Suprapubic skin (tissue), 3 donors: ENCODE data around the gene TLE1.

ENCODE experiments used
- POLR2AphosphoS5 ChIP-seq, 3 donors: sonication (generic); formaldehyde crosslinking; IDR thresholded peaks; one replicate each; pipeline ENCODE4 v1.6.1; 2017; ENCODE audit warnings: antibody characterized with exemption in 3 of 3
- TF ChIP-seq, protein P1 (sequence below), 2 donors: fragments of 200-600 bp in 1 of 2; fragments of 450-650 bp in 1 of 2; sonication (generic) in 1 of 2; IDR thresholded peaks; one replicate each; pipeline ENCODE4 v1.5.1; 2016 to 2019; ENCODE audit warnings: antibody characterized with exemption in 2 of 2, mild to moderate bottlenecking in 1 of 2, moderate library complexity in 1 of 2

DNA sequence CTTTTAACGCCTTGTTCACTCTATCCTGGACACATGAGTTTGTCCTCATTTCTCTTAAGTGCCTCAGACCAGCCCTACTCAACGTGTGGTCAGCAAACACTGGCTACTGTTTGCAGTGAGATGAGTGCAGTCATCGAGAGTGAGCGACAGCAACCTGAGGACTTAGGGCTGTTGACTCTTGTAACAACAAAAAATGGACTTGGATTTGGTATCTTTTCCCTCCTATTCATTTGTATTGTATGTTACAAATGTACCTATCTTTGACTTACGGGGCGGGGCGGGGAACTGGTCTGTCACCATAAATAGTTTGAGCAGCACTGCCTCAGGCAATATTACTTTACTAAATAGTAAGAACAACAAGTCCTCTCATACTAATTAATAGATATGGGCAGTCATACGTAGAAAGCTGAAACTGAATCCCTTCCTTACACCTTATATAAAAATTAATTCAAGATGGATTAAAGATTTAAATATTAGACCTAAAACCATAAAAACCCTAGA lies 84.1 kb downstream of the TLE1 start:
- no peak for TF ChIP-seq POLR2AphosphoS5 (IDR thresholded peaks at IDR 0.05)
- TF ChIP-seq, protein P1, sequence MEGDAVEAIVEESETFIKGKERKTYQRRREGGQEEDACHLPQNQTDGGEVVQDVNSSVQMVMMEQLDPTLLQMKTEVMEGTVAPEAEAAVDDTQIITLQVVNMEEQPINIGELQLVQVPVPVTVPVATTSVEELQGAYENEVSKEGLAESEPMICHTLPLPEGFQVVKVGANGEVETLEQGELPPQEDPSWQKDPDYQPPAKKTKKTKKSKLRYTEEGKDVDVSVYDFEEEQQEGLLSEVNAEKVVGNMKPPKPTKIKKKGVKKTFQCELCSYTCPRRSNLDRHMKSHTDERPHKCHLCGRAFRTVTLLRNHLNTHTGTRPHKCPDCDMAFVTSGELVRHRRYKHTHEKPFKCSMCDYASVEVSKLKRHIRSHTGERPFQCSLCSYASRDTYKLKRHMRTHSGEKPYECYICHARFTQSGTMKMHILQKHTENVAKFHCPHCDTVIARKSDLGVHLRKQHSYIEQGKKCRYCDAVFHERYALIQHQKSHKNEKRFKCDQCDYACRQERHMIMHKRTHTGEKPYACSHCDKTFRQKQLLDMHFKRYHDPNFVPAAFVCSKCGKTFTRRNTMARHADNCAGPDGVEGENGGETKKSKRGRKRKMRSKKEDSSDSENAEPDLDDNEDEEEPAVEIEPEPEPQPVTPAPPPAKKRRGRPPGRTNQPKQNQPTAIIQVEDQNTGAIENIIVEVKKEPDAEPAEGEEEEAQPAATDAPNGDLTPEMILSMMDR (IDR thresholded peaks at IDR 0.05): no peak
